ENCODE results near the gene DVL2. TPM values are rescaled to one million over a fixed set of nuclear protein-coding genes. Genes with fewer than 3 reads are reported as not detected.

The DVL2 gene
- total and polyA plus RNA-seq, 2 donors (not counting 3 experiments of a cell fraction or from before 2014, with no cell fraction given): 17.2 to 55.9 TPM

GRCh38 chr17:7224110-7224509 lies 10.2 kb downstream of the DVL2 start:
- no peak for FAIRE-seq
- no peak overlapping the region for H3K4me2 ChIP-seq (ENCODE audit: insufficient read depth, low read length)
- intact Hi-C loops (cut with micrococcal nuclease): no loop called here
- CTCF ChIA-PET: interaction anchor here (1.4 to 2.0 kb wide), 3 partner anchors 15 to 178 kb away, joined by 3 to 9 read pairs (median 4); partner anchors contain the start of gene PHF23
- no peaks in the 10 kb centered on the region for H3K9me1 ChIP-seq (replicated peaks; ENCODE audit: control insufficient read depth, extremely low read depth, insufficient read depth, low read length)
- no peak overlapping the region for H2AFZ ChIP-seq (ENCODE audit: low read depth, low read length)
- H4K20me1 ChIP-seq (replicated peaks; ENCODE audit: control insufficient read depth, extremely low read depth, insufficient read depth, low read length): no peaks in the 10 kb centered on the region
- dilution Hi-C loops (cut with MboI; ENCODE audit: extremely low pct_ligation_motif_present, low sequenced_read_pairs): no loop called here
- no peak for TF ChIP-seq MAX (IDR thresholded peaks at IDR 0.05; ENCODE audit: insufficient read depth, insufficient read length)
- no peak for TF ChIP-seq CTCF (IDR thresholded peaks at IDR 0.05; ENCODE audit: extremely low read depth in 1 of 2, insufficient read depth in 1 of 2, low read depth in 1 of 2, low read length in 2 of 2)
- TF ChIP-seq POLR2A (IDR thresholded peaks at IDR 0.05; ENCODE audit: low read depth, low read length): no peak
- no peak for TF ChIP-seq JUN (IDR thresholded peaks at IDR 0.05; ENCODE audit: borderline replicate concordance, insufficient read depth, insufficient read length, low read depth)
- no peak for TF ChIP-seq MYC (IDR thresholded peaks at IDR 0.05; ENCODE audit: low read depth, low read length)
- no peak for TF ChIP-seq FOS (IDR thresholded peaks at IDR 0.05; ENCODE audit: borderline replicate concordance, insufficient read depth, low read length)
- TF ChIP-seq EZH2 (IDR thresholded peaks at IDR 0.05; ENCODE audit: borderline replicate concordance, low read depth, low read length, severe bottlenecking): no peak
- TF ChIP-seq GATA2 (IDR thresholded peaks at IDR 0.05; ENCODE audit: insufficient read depth, insufficient read length, low read depth, low read length): no peak
- TF ChIP-seq POLR2AphosphoS5 (IDR thresholded peaks at IDR 0.05; ENCODE audit: insufficient read depth, low read depth, low read length): no peak
- H3K9me3 ChIP-seq (replicated peaks; ENCODE audit: control insufficient read depth, insufficient read depth, low read length): no peaks in the 10 kb centered on the region
- no peak overlapping the region for H3K9ac ChIP-seq (replicated peaks; ENCODE audit: extremely low read depth, insufficient read depth, low read length)
- no peak for DNase-seq (ENCODE audit: low read depth, low spot score)
- no peak overlapping the region for H3K27ac ChIP-seq (ENCODE audit: insufficient read depth, low read depth, low read length)
- no peak overlapping the region for H3K4me3 ChIP-seq (replicated peaks in 1 of 3; ENCODE audit: insufficient read depth in 1 of 3, low read depth in 1 of 3, low read length in 3 of 3)
- H3K27me3 ChIP-seq (ENCODE audit: control insufficient read depth in 2 of 2, insufficient read depth in 2 of 2, low read length in 2 of 2): no peaks in the 10 kb centered on the region
- peaks cover 2% of the 10 kb centered on the region for H3K79me2 ChIP-seq (ENCODE audit: control insufficient read depth, insufficient read depth, low read length)
- BruUV-seq (replicated peaks): no TSS peak
- peaks cover 24 to 44% of the 10 kb centered on the region in 2 experiments for H3K36me3 ChIP-seq (ENCODE audit: control insufficient read depth in 2 of 2, extremely low read depth in 1 of 2, insufficient read depth in 2 of 2, low read length in 2 of 2)
- POLR2A ChIA-PET: no interaction called here
- peaks cover 11% of the 10 kb centered on the region for H3K4me1 ChIP-seq (ENCODE audit: control insufficient read depth, extremely low read depth, insufficient read depth, low read length)

All from endothelial cell of umbilical vein (primary cell).